HEK293T (cell line): Measurements from ENCODE around the gene AMOTL2.

Experiments
- CTCF ChIA-PET: fragments of 350-600 bp; formaldehyde crosslinking; extraction: SDS; loops from one replicate; lab custom pipeline; 2021; ENCODE audit warnings: antibody characterized with exemption, inconsistent platforms; lab: Yijun Ruan, JAX
- POLR2A ChIA-PET: fragments of 350-600 bp; formaldehyde crosslinking; extraction: SDS; loops from one replicate; lab custom pipeline; 2020; ENCODE audit warnings: antibody characterized with exemption, inconsistent platforms; lab: Yijun Ruan, JAX
- DNase-seq: peaks from one replicate; pipeline ENCODE4 v3.0.0; 2012; ENCODE audit warnings: mixed read lengths; ENCODE audit errors: extremely low spot score
- ARNT ChIP-seq: fragments of 450-650 bp; IDR thresholded peaks from 2 replicates; pipeline ENCODE4 v1.6.1; 2017; ENCODE audit warnings: mild to moderate bottlenecking
- BHLHE40 ChIP-seq: fragments of 450-650 bp; IDR thresholded peaks from 2 replicates; pipeline ENCODE4 v1.6.1; 2016; ENCODE audit warnings: mild to moderate bottlenecking, moderate library complexity, borderline replicate concordance
- CTBP1 ChIP-seq: fragments of 450-650 bp; IDR thresholded peaks from 2 replicates; pipeline ENCODE4 v1.6.1; 2016; ENCODE audit warnings: borderline replicate concordance
- ELF4 ChIP-seq: fragments of 450-650 bp; IDR thresholded peaks from 2 replicates; pipeline ENCODE4 v1.6.1; 2017; ENCODE audit warnings: antibody characterized with exemption
- FOXA1 ChIP-seq: fragments of 450-650 bp; IDR thresholded peaks from 2 replicates; pipeline ENCODE4 v1.6.1; 2016; ENCODE audit warnings: mild to moderate bottlenecking
- FOXK2 ChIP-seq: fragments of 450-650 bp; IDR thresholded peaks from 2 replicates; pipeline ENCODE4 v1.6.1; 2016; ENCODE audit warnings: mild to moderate bottlenecking
- FOXM1 ChIP-seq: fragments of 450-650 bp; IDR thresholded peaks from 2 replicates; pipeline ENCODE4 v1.6.1; 2017; ENCODE audit warnings: mild to moderate bottlenecking, borderline replicate concordance
- HDGF ChIP-seq: fragments of 450-650 bp; IDR thresholded peaks from 2 replicates; pipeline ENCODE4 v1.6.1; 2017; ENCODE audit warnings: antibody characterized with exemption, borderline replicate concordance
- L3MBTL2 ChIP-seq: fragments of 450-650 bp; conservative IDR thresholded peaks from 2 replicates; pipeline ENCODE4 v1.6.1; 2016; ENCODE audit warnings: mild to moderate bottlenecking
- LEF1 ChIP-seq: fragments of 450-650 bp; IDR thresholded peaks from 2 replicates; pipeline ENCODE4 v1.6.1; 2017; ENCODE audit warnings: mild to moderate bottlenecking, borderline replicate concordance
- NFRKB ChIP-seq: fragments of 450-650 bp; IDR thresholded peaks from 2 replicates; pipeline ENCODE4 v1.6.1; 2016; ENCODE audit warnings: mild to moderate bottlenecking, moderate library complexity
- PKNOX1 ChIP-seq: fragments of 450-650 bp; IDR thresholded peaks from 2 replicates; pipeline ENCODE4 v1.6.1; 2016
- SP1 ChIP-seq: fragments of 450-650 bp; IDR thresholded peaks from 2 replicates; pipeline ENCODE4 v1.6.1; 2017
- SUZ12 ChIP-seq: fragments of 450-650 bp; IDR thresholded peaks from 2 replicates; pipeline ENCODE4 v1.6.1; 2016; ENCODE audit warnings: mild to moderate bottlenecking
- TARDBP ChIP-seq: fragments of 450-650 bp; IDR thresholded peaks from 2 replicates; pipeline ENCODE4 v1.6.1; 2016
- ZNF384 ChIP-seq: fragments of 450-650 bp; IDR thresholded peaks from 2 replicates; pipeline ENCODE4 v1.6.1; 2016

AMOTL2 gene

GRCh38 chr3:134372396-134373270, 1.6 kb downstream of the AMOTL2 start:
- POLR2A ChIA-PET: interaction anchor here (1.4 to 4.1 kb wide), 3 partner anchors 8 to 114 kb away, joined by 4 to 41 read pairs (median 6); partner anchors contain the start of genes ANAPC13 and CEP63
- CTCF ChIA-PET: interaction anchor here (1.0 kb wide), 1 partner anchor 73 kb away, joined by 3 read pairs; no protein-coding TSS in a partner anchor
- DNase-seq: no peak
- TF ChIP-seq HDGF: no peak
- no peak for TF ChIP-seq FOXM1
- no peak for TF ChIP-seq ELF4
- TF ChIP-seq CTBP1: no peak
- no peak for TF ChIP-seq FOXK2
- TF ChIP-seq SP1: no peak
- no peak for TF ChIP-seq FOXA1
- TF ChIP-seq BHLHE40: no peak
- TF ChIP-seq PKNOX1: no peak
- no peak for TF ChIP-seq LEF1
- no peak for TF ChIP-seq L3MBTL2
- no peak for TF ChIP-seq ARNT
- no peak for TF ChIP-seq ZNF384
- TF ChIP-seq TARDBP: no peak
- TF ChIP-seq NFRKB: no peak
- TF ChIP-seq SUZ12: no peak

GRCh38 chr3:134371542-134372324, 2.5 kb downstream of the AMOTL2 start:
- CTCF ChIA-PET: interaction anchor here (0.6 kb wide), 1 partner anchor 163 kb away, joined by 3 read pairs; no protein-coding TSS in a partner anchor
- POLR2A ChIA-PET: no interaction called here
- TF ChIP-seq TARDBP: no peak
- no peak for TF ChIP-seq FOXK2
- TF ChIP-seq LEF1: no peak
- TF ChIP-seq ZNF384: no peak
- TF ChIP-seq ARNT: no peak
- no peak for TF ChIP-seq FOXM1
- TF ChIP-seq FOXA1: no peak
- no peak for TF ChIP-seq HDGF
- no peak for DNase-seq

- no peak for TF ChIP-seq HDGF
- TF ChIP-seq ELF4: no peak
- CTCF ChIA-PET: no interaction called here
- POLR2A ChIA-PET: no interaction called here
- DNase-seq: no peak
These were observed 3.4 kb downstream of the AMOTL2 start for GRCh38 chr3:134370611-134371531.

- CTCF ChIA-PET: no interaction called here
- DNase-seq: no peak
- POLR2A ChIA-PET: no interaction called here
- no peak for TF ChIP-seq FOXA1
- TF ChIP-seq ARNT: no peak
- no peak for TF ChIP-seq SUZ12
- TF ChIP-seq PKNOX1: no peak
- TF ChIP-seq FOXK2: no peak
- no peak for TF ChIP-seq ELF4
- TF ChIP-seq NFRKB: no peak
- no peak for TF ChIP-seq L3MBTL2
- no peak for TF ChIP-seq ZNF384
- TF ChIP-seq CTBP1: no peak
- TF ChIP-seq TARDBP: no peak
- TF ChIP-seq BHLHE40: no peak
- no peak for TF ChIP-seq HDGF
- TF ChIP-seq LEF1: no peak
- TF ChIP-seq FOXM1: no peak
- no peak for TF ChIP-seq SP1
These were observed 4.2 kb downstream of the AMOTL2 start for GRCh38 chr3:134369861-134370596.

- CTCF ChIA-PET: no interaction called here
These were observed 5.0 kb downstream of the AMOTL2 start for GRCh38 chr3:134369231-134369741.

More at GRCh38 chr3:134369231-134369741, 5.0 kb downstream of the AMOTL2 start:
- POLR2A ChIA-PET: no interaction called here
- TF ChIP-seq HDGF (no peak), SUZ12 (no peak), NFRKB (no peak), PKNOX1 (no peak), SP1 (no peak), ZNF384 (no peak), BHLHE40 (no peak), FOXA1 (no peak)
- no peak for DNase-seq
